Neural cell (in vitro differentiated cells): Measurements from ENCODE around the gene KLHL4. TPM values are rescaled to one million over a fixed set of nuclear protein-coding genes. Genes with fewer than 3 reads are reported as not detected.

ENCODE experiments used
- H2AFZ ChIP-seq: fragments of 200-600, 300-800 bp; sonication (generic), shearing (Covaris generic); 2 replicates; pipeline ENCODE4 v1.6.0; 2014; ENCODE audit warnings: low read depth, mild to moderate bottlenecking, antibody characterized with exemption, low read length, moderate library complexity
- H3F3A ChIP-seq: fragments of 200-600 bp; shearing (Covaris generic); 2 replicates; pipeline ENCODE4 v1.6.1; 2016; ENCODE audit warnings: mild to moderate bottlenecking, moderate library complexity, mixed read lengths, antibody characterized with exemption, low read length; ENCODE audit not compliant: insufficient read depth, poor library complexity, severe bottlenecking
- H3K27ac ChIP-seq: fragments of 200-600, 300-800 bp; sonication (generic), shearing (Covaris generic); 2 replicates; pipeline ENCODE4 v1.5.1; 2014; ENCODE audit warnings: mild to moderate bottlenecking, low read length, moderate library complexity
- H3K27me3 ChIP-seq: fragments of 300-800, 200-600 bp; sonication (generic), shearing (Covaris generic); 2 replicates; pipeline ENCODE4 v1.6.0; 2014; ENCODE audit warnings: mild to moderate bottlenecking, low read depth, low read length, moderate library complexity; ENCODE audit not compliant: insufficient read depth
- H3K36me3 ChIP-seq: fragments of 300-800, 200-600 bp; sonication (generic), shearing (Covaris generic); 2 replicates; pipeline ENCODE4 v1.5.1; 2014; ENCODE audit warnings: mild to moderate bottlenecking, antibody characterized with exemption, low read length, moderate library complexity; ENCODE audit not compliant: insufficient read depth
- H3K4me2 ChIP-seq: fragments of 300-800, 200-600 bp; sonication (generic), shearing (Covaris generic); 2 replicates; pipeline ENCODE4 v1.6.0; 2014; ENCODE audit warnings: mild to moderate bottlenecking, low read length
- H3K4me3 ChIP-seq: fragments of 300-800, 200-600 bp; sonication (generic), shearing (Covaris generic); 2 replicates; pipeline ENCODE4 v1.5.1; 2014; ENCODE audit warnings: mild to moderate bottlenecking, low read length, moderate library complexity
- H3K79me2 ChIP-seq: fragments of 200-600 bp; shearing (Covaris generic); replicated peaks from 2 replicates; pipeline ENCODE4 v1.6.0; 2014; ENCODE audit warnings: mild to moderate bottlenecking, low read length, moderate library complexity; ENCODE audit not compliant: insufficient read depth
- H3K9ac ChIP-seq: fragments of 300-800, 200-600 bp; sonication (generic), shearing (Covaris generic); 2 replicates; pipeline ENCODE4 v1.6.1; 2016; ENCODE audit warnings: mild to moderate bottlenecking, low read length, mixed read lengths
- H3K9me2 ChIP-seq: fragments of 200-600 bp; shearing (Covaris generic); 2 replicates; pipeline ENCODE4 v1.6.1; 2016; ENCODE audit warnings: mild to moderate bottlenecking, low read length, mixed read lengths; ENCODE audit not compliant: insufficient read depth
- H3K9me3 ChIP-seq: fragments of 200-600, 300-800 bp; sonication (generic), shearing (Covaris generic); 2 replicates; pipeline ENCODE4 v1.6.1; 2016; ENCODE audit warnings: mild to moderate bottlenecking, mixed run types, low read length, moderate library complexity, mixed read lengths
- H4K20me1 ChIP-seq: fragments of 200-600 bp; shearing (Covaris generic); 2 replicates; pipeline ENCODE4 v1.6.1; 2016; ENCODE audit warnings: mild to moderate bottlenecking, mixed run types; ENCODE audit not compliant: insufficient read depth
- EP300 ChIP-seq: fragments of 450-650 bp; conservative IDR thresholded peaks from 2 replicates; pipeline ENCODE4 v1.6.1; 2014; ENCODE audit warnings: antibody characterized with exemption, mild to moderate bottlenecking, moderate library complexity; ENCODE audit not compliant: poor library complexity, severe bottlenecking
- EZH2 ChIP-seq: fragments of 200-600, 300-800 bp; shearing (Covaris generic), sonication (generic); IDR thresholded peaks from 2 replicates; pipeline ENCODE4 v1.6.1; 2014; ENCODE audit warnings: antibody characterized with exemption, low read length, borderline replicate concordance, mild to moderate bottlenecking; ENCODE audit not compliant: insufficient read depth, poor library complexity, severe bottlenecking
- MXI1 ChIP-seq: fragments of 450-650 bp; conservative IDR thresholded peaks from 2 replicates; pipeline ENCODE4 v1.6.1; 2014; ENCODE audit warnings: antibody characterized with exemption, mild to moderate bottlenecking; ENCODE audit not compliant: poor library complexity, severe bottlenecking
- POLR2AphosphoS5 ChIP-seq: IDR thresholded peaks from 2 replicates; pipeline ENCODE4 v1.6.1; 2012
- RAD21 ChIP-seq: fragments of 450-650 bp; conservative IDR thresholded peaks from 2 replicates; pipeline ENCODE4 v1.6.1; 2014; ENCODE audit warnings: antibody characterized with exemption, mild to moderate bottlenecking, moderate library complexity
- SMC3 ChIP-seq: fragments of 450-650 bp; conservative IDR thresholded peaks from 2 replicates; pipeline ENCODE4 v1.6.1; 2014; ENCODE audit warnings: antibody characterized with exemption, mild to moderate bottlenecking, moderate library complexity; ENCODE audit not compliant: poor library complexity
- TAF1 ChIP-seq: IDR thresholded peaks from 2 replicates; pipeline ENCODE4 v1.6.1; 2012; ENCODE audit warnings: low read depth
- polyA minus RNA-seq: library from RNA; depleted of rRNA, polyadenylated mRNA; stranded (reverse); fragments of >200 nt; gene quantifications from 2 replicates; pipeline ENCODE4 v1.2.3, GENCODE V29; 2014
- polyA plus RNA-seq: library from polyadenylated mRNA; depleted of rRNA; stranded (reverse); fragments of >200 nt; gene quantifications from 2 replicates; pipeline ENCODE4 v1.2.3, GENCODE V29; 2014
- TF ChIP-seq, protein P1 (sequence below): IDR thresholded peaks from 2 replicates; pipeline ENCODE4 v1.6.1; 2012; ENCODE audit warnings: borderline replicate concordance
- TF ChIP-seq, protein P2 (sequence below): fragments of 450-650 bp; IDR thresholded peaks from 2 replicates; pipeline ENCODE4 v1.5.1; 2014; ENCODE audit warnings: antibody characterized with exemption, mild to moderate bottlenecking, moderate library complexity; ENCODE audit not compliant: poor library complexity, severe bottlenecking

KLHL4 gene, protein sequence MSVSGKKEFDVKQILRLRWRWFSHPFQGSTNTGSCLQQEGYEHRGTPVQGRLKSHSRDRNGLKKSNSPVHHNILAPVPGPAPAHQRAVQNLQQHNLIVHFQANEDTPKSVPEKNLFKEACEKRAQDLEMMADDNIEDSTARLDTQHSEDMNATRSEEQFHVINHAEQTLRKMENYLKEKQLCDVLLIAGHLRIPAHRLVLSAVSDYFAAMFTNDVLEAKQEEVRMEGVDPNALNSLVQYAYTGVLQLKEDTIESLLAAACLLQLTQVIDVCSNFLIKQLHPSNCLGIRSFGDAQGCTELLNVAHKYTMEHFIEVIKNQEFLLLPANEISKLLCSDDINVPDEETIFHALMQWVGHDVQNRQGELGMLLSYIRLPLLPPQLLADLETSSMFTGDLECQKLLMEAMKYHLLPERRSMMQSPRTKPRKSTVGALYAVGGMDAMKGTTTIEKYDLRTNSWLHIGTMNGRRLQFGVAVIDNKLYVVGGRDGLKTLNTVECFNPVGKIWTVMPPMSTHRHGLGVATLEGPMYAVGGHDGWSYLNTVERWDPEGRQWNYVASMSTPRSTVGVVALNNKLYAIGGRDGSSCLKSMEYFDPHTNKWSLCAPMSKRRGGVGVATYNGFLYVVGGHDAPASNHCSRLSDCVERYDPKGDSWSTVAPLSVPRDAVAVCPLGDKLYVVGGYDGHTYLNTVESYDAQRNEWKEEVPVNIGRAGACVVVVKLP
- 2.8 and 4.7 TPM in 2 replicates for polyA plus RNA-seq
- 5.2 and 5.4 TPM in 2 replicates for polyA minus RNA-seq

DNA sequence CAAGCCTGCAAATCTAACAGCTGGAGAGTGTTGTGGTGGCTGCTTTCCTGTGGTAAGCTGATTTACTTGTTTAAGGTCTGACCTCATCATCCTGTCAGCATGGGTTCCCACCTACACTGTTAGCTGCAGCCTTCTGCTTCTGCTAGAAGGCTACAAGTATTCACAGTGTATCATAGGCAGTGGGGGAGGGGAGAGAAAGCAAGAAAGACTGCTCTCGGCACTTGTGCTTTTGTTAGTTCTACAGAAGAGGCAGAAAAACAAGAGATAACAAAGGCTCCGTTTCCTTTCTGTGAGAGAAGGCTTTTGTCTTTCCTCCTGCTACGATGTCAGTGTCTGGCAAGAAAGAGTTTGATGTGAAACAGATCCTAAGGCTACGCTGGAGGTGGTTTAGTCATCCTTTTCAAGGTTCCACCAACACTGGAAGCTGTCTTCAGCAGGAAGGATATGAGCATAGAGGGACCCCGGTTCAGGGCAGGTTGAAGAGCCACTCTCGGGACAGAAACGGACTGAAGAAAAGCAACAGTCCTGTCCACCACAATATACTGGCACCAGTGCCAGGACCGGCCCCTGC, at the start of gene KLHL4:
KLHL4 (plus strand) TSS at position 232 of the 571 bp plus-strand sequence; CDS start at position 324, 92 bp downstream.
- TF ChIP-seq SMC3 (no peak), EZH2 (no peak), TAF1 (peak; percentile 52), EP300 (no peak), RAD21 (no peak), MXI1 (no peak), POLR2AphosphoS5 (peak; percentile 66)
- TF ChIP-seq, protein P1, sequence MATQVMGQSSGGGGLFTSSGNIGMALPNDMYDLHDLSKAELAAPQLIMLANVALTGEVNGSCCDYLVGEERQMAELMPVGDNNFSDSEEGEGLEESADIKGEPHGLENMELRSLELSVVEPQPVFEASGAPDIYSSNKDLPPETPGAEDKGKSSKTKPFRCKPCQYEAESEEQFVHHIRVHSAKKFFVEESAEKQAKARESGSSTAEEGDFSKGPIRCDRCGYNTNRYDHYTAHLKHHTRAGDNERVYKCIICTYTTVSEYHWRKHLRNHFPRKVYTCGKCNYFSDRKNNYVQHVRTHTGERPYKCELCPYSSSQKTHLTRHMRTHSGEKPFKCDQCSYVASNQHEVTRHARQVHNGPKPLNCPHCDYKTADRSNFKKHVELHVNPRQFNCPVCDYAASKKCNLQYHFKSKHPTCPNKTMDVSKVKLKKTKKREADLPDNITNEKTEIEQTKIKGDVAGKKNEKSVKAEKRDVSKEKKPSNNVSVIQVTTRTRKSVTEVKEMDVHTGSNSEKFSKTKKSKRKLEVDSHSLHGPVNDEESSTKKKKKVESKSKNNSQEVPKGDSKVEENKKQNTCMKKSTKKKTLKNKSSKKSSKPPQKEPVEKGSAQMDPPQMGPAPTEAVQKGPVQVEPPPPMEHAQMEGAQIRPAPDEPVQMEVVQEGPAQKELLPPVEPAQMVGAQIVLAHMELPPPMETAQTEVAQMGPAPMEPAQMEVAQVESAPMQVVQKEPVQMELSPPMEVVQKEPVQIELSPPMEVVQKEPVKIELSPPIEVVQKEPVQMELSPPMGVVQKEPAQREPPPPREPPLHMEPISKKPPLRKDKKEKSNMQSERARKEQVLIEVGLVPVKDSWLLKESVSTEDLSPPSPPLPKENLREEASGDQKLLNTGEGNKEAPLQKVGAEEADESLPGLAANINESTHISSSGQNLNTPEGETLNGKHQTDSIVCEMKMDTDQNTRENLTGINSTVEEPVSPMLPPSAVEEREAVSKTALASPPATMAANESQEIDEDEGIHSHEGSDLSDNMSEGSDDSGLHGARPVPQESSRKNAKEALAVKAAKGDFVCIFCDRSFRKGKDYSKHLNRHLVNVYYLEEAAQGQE = peak; percentile 21
- TF ChIP-seq, protein P2, sequence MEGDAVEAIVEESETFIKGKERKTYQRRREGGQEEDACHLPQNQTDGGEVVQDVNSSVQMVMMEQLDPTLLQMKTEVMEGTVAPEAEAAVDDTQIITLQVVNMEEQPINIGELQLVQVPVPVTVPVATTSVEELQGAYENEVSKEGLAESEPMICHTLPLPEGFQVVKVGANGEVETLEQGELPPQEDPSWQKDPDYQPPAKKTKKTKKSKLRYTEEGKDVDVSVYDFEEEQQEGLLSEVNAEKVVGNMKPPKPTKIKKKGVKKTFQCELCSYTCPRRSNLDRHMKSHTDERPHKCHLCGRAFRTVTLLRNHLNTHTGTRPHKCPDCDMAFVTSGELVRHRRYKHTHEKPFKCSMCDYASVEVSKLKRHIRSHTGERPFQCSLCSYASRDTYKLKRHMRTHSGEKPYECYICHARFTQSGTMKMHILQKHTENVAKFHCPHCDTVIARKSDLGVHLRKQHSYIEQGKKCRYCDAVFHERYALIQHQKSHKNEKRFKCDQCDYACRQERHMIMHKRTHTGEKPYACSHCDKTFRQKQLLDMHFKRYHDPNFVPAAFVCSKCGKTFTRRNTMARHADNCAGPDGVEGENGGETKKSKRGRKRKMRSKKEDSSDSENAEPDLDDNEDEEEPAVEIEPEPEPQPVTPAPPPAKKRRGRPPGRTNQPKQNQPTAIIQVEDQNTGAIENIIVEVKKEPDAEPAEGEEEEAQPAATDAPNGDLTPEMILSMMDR = no peak
- no peaks in the 10 kb centered on the region for H3K27me3 ChIP-seq
- H3K9me2 ChIP-seq = no peaks in the 10 kb centered on the region
- no peaks in the 10 kb centered on the region for H3K36me3 ChIP-seq
- peak within 1 kb of the TSS; percentile 63 for H3K4me3 ChIP-seq
- no peaks in the 10 kb centered on the region for H3K9me3 ChIP-seq
- peak within 1 kb of the TSS; percentile 55 for H3K27ac ChIP-seq
- no peaks in the 10 kb centered on the region for H3K79me2 ChIP-seq
- H3K9ac ChIP-seq = peak within 1 kb of the TSS; percentile 51
- no peaks in the 10 kb centered on the region for H4K20me1 ChIP-seq
- no peak within 1 kb of the TSS for H3K4me2 ChIP-seq
- no peak within 1 kb of the TSS for H2AFZ ChIP-seq
- H3F3A ChIP-seq = no peaks in the 10 kb centered on the region

DNA sequence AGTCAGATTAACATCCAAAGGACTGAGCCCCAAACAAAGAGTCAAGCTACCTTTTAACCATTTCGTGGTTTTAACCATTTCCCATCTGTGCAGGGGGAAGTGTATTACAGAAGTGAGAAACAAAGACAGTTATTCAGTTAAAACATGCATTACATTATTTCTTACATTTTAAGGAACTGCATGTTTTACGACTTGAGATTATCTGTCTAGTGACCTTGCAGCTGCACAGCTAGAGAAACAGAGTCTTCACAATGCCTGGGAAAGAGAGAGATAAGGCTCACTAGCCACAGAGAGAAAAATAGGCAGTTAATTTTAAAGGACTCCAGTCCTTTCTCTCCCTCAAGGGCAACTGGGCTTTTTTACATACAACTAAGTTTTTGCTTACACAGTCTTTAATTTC, 48.7 kb upstream of the KLHL4 start:
- Histone ChIP-seq H3K4me3 (no peak overlapping the region), H3K36me3 (no peaks in the 10 kb centered on the region), H3K4me2 (no peak overlapping the region), H3K9ac (no peak overlapping the region), H4K20me1 (no peaks in the 10 kb centered on the region), H3F3A (no peaks in the 10 kb centered on the region), H3K27ac (no peak overlapping the region), H3K79me2 (no peaks in the 10 kb centered on the region), H2AFZ (no peak overlapping the region), H3K9me3 (no peaks in the 10 kb centered on the region), H3K9me2 (no peaks in the 10 kb centered on the region), H3K27me3 (no peaks in the 10 kb centered on the region)
- TF ChIP-seq EP300 = no peak
- TF ChIP-seq, protein P2 = no peak
- no peak for TF ChIP-seq RAD21
- no peak for TF ChIP-seq EZH2
- no peak for TF ChIP-seq SMC3
